ENCODE results near the gene MIA. TPM values are rescaled to one million over a fixed set of nuclear protein-coding genes. Genes with fewer than 3 reads are reported as not detected.
A peak's percentile ranks its signal among the peaks of the same experiment; 100 is the strongest.

MIA gene
- polyA plus RNA-seq, 4 donors, result 2.7 to 4.3 (median 3.2) TPM; not detected in 1

DNA sequence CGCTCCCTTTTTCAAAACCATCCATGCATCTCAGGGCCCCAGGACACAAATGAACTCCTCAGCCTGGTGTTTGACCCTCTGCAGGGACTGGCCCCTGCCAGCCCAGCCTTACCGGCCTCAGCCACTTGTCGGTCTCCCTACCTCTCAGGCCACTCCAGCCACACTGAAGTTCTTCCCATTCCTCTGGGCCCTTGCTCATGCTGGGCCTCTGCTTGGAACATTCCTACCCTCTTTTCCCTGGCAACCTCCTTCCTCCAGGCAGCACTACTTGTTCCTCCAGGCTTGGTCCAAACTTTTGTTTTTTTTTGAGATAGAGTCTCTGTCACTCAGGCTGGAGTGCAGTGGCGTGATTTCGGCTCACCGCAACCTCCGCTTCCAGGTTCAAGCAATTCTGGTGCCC, 16.0 kb downstream of the MIA start:
- no peak for FAIRE-seq
- no peak overlapping the region for H3K27ac ChIP-seq (ENCODE audit: low read depth in 1 of 3, low read length in 2 of 3)
- 87 to 96% (median 95%) methylated on average over 7 of the region's 7 CpGs for WGBS, 3 donors
- no peak overlapping the region for H3K4me3 ChIP-seq (ENCODE audit: low read depth in 1 of 3, low read length in 3 of 3)
- no peaks in the 10 kb centered on the region for H3K9me3 ChIP-seq (ENCODE audit: control insufficient read depth in 2 of 2, insufficient read depth in 1 of 2, low read depth in 1 of 2, low read length in 1 of 2)
- no peaks in the 10 kb centered on the region for H3K27me3 ChIP-seq (ENCODE audit: control insufficient read depth in 3 of 3, insufficient read depth in 3 of 3, low read length in 3 of 3)
- peaks cover 4 to 29% (median 10%) of the 10 kb centered on the region in 3 donors for H3K36me3 ChIP-seq (ENCODE audit: control insufficient read depth in 3 of 3, insufficient read depth in 2 of 3, low read depth in 1 of 3, low read length in 3 of 3)
- DNase-seq, result no peak
- no peaks in the 10 kb centered on the region for H3K4me1 ChIP-seq (ENCODE audit: control insufficient read depth in 3 of 3, insufficient read depth in 2 of 3, low read depth in 1 of 3, low read length in 2 of 3)

DNA sequence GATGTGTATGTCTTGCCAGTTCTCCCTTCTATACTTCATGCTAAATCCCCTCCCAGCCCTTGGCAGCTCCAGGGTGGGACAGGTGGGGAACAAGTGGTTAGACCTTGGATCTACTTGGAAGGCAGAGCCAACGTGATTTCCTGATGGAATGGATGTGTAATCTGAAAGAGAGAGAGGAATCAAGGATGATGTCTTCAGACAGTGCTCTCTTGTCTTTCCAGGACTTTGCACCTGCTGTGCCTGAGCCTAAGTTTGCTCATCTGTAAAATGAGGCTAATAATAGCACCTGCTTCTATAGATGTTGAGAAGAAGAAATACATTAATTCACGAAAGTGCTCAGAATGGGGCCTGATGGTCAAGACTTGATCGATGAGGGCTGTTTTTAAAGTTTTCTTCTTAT, 16.7 kb downstream of the MIA start:
- FAIRE-seq (no peak), DNase-seq (no peak)
- no peak overlapping the region for H3K4me3 ChIP-seq (ENCODE audit: low read depth in 1 of 3, low read length in 3 of 3)
- H3K27me3 ChIP-seq (ENCODE audit: control insufficient read depth in 3 of 3, insufficient read depth in 3 of 3, low read length in 3 of 3), result no peaks in the 10 kb centered on the region
- no peaks in the 10 kb centered on the region for H3K9me3 ChIP-seq (ENCODE audit: control insufficient read depth in 2 of 2, insufficient read depth in 1 of 2, low read depth in 1 of 2, low read length in 1 of 2)
- WGBS, 3 donors, result 39 to 66% (median 58%) methylated on average over 3 of the region's 3 CpGs
- H3K36me3 ChIP-seq (ENCODE audit: control insufficient read depth in 3 of 3, insufficient read depth in 2 of 3, low read depth in 1 of 3, low read length in 3 of 3), result peaks cover 4 to 27% (median 6%) of the 10 kb centered on the region in 3 donors
- H3K27ac ChIP-seq (ENCODE audit: low read depth in 1 of 3, low read length in 2 of 3), result no peak overlapping the region
- no peaks in the 10 kb centered on the region for H3K4me1 ChIP-seq (ENCODE audit: control insufficient read depth in 3 of 3, insufficient read depth in 2 of 3, low read depth in 1 of 3, low read length in 2 of 3)

DNA sequence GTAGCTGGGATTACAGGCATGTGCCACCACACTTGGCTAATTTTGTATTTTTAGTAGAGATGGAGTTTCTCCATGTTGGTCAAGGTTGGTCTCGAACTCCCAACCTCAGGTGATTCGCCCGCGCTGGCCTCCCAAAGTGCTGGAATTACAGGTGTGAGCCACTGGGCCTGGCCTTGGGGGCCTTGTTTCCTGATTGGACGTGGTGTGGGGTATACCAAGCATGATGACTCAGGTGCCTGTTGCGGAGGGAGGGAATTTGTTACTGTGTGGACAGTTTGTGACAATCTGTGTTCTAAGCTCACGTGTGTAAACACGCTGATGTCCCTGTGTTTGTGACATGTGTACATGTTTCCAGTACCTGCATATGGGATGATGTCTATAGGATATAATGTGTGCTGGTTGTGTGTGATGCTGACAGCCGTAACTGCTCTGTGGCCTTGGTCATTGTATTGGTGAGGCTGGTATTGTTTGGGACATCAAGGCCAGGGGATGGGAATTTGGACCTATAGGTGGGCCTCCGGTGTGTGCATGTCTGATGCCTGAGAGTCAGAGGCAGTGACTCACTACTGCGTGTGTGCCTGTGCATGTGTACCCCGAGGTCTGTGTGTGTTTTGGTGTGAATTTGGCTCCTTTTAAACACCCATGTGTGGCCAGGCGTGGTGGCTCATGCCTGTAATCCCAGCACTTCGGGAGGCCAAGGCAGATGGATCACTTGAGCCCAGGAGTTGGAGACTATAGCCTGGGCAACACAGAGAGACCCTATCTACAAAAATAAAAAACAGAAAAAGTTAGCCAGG, 22.0 kb downstream of the MIA start:
- Histone ChIP-seq H3K27ac (ENCODE audit: low read depth in 1 of 3, low read length in 2 of 3) (peak overlapping the region; percentile 76 to 92 (median 91)), H3K36me3 (ENCODE audit: control insufficient read depth in 3 of 3, insufficient read depth in 2 of 3, low read depth in 1 of 3, low read length in 3 of 3) (peaks cover under 1 to 30% (median 7%) of the 10 kb centered on the region in 3 donors), H3K4me3 (ENCODE audit: low read depth in 1 of 3, low read length in 3 of 3) (no peak overlapping the region), H3K4me1 (ENCODE audit: control insufficient read depth in 3 of 3, insufficient read depth in 2 of 3, low read depth in 1 of 3, low read length in 2 of 3) (peaks cover 5 to 34% (median 9%) of the 10 kb centered on the region in 3 donors), H3K27me3 (ENCODE audit: control insufficient read depth in 3 of 3, insufficient read depth in 3 of 3, low read length in 3 of 3) (no peaks in the 10 kb centered on the region), H3K9me3 (ENCODE audit: control insufficient read depth in 2 of 2, insufficient read depth in 1 of 2, low read depth in 1 of 2, low read length in 1 of 2) (no peaks in the 10 kb centered on the region)
- no peak for FAIRE-seq
- WGBS, 3 donors, result 94 to 96% (median 95%) methylated on average over 14 of the region's 14 CpGs
- no peak for DNase-seq

DNA sequence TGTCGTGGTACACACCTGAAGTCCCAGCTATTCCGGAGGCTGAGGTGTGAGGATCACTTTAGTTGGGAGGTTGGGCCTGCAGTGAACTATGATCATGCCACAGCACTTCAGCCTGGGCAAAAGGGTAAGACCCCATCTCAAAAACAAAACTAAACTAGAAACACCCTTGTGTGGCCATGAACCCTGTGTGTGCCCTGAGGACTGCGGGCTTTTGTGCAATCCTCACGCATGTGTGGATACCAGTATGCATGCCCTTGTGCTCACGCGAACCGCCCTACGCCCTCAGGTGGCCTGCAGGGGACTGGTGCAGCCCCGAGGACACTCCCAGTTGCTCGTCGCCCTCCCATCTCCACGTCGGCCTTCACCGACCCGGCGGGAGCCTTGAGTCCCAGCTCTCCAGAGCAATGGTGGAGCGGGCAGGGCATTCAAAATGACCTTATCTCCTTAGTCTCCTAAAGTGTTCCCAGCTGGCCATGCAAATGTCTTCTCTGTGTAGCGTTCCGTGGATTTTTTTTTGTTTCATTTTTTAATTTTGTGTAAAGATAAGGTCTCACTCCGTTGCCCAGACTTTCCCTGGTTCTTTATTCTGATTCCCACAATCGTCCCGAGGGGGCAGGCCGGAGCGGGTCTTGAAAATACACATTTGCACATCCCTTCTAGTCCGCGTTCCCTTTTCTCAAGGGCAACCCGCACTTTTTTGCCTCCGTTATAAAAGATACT, 22.8 kb downstream of the MIA start:
- Histone ChIP-seq H3K27ac (ENCODE audit: low read depth in 1 of 3, low read length in 2 of 3) (peak overlapping the region; percentile 76 to 92 (median 91)), H3K4me1 (ENCODE audit: control insufficient read depth in 3 of 3, insufficient read depth in 2 of 3, low read depth in 1 of 3, low read length in 2 of 3) (peaks cover 9 to 42% (median 16%) of the 10 kb centered on the region in 3 donors), H3K27me3 (ENCODE audit: control insufficient read depth in 3 of 3, insufficient read depth in 3 of 3, low read length in 3 of 3) (no peaks in the 10 kb centered on the region), H3K36me3 (ENCODE audit: control insufficient read depth in 3 of 3, insufficient read depth in 2 of 3, low read depth in 1 of 3, low read length in 3 of 3) (peaks cover 0 to 38% (median 4%) of the 10 kb centered on the region in 3 donors), H3K9me3 (ENCODE audit: control insufficient read depth in 2 of 2, insufficient read depth in 1 of 2, low read depth in 1 of 2, low read length in 1 of 2) (no peaks in the 10 kb centered on the region), H3K4me3 (ENCODE audit: low read depth in 1 of 3, low read length in 3 of 3) (peak overlapping the region in 2 of 3 donors; percentile 39 to 45)
- DNase-seq (peak; percentile 86 to 90), FAIRE-seq (no peak)
- WGBS, 3 donors, result 8 to 9% (median 9%) methylated on average over 28 of the region's 28 CpGs

DNA sequence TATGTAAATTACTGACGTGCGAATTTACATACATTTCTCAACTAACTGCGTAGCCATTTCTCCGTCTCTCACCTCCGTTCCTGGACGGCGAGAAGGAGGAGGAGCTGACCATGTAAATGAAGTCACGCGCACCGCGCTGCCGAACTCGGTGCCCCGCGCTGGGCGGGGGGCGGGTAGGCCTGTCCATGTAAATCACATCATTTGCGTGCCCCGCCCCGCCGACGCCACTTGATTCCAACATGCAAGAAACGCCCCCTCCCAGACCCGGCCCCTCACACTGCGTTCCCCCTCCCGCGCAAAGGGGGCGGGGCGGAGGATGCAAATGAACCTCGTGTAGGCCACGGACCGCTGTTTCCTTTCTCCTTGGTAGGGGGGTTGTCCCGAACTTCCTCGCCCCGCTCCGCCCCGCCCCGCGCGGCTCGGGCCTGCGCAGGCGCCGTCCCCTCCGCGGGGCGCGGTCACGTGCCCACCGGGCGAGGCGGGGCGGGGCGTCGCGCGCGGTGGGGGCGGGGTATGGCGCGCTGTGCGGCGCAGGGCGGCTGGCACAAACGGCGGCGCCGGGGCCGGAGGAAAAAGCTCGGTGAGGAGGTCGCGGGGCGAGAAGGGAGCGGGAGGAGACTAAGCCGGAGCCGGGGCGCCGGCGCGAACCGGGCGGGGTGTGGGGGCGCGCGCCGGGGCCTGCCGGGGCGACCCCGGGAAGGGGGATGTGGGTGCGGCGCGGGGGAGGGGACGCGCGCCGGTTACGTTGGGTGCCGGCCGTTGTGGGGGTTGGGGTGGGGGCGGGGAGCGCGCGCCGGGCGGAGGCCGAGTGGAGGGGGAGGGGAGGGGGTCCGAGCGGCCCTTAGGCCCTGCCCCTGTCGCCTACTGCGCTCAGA, 23.6 kb downstream of the MIA start, which contains the start of gene EGLN2:
EGLN2 (plus strand) TSS at position 509 of the 875 bp plus-strand sequence. CDS start 1,382 bp downstream, outside the sequence.
- Histone ChIP-seq H3K4me3 (ENCODE audit: low read depth in 1 of 3, low read length in 3 of 3) (peak within 1 kb of the TSS; percentile 77 to 98 (median 93)), H3K4me1 (ENCODE audit: control insufficient read depth in 3 of 3, insufficient read depth in 2 of 3, low read depth in 1 of 3, low read length in 2 of 3) (peaks cover 16 to 50% (median 22%) of the 10 kb centered on the region in 3 donors), H3K27ac (ENCODE audit: low read depth in 1 of 3, low read length in 2 of 3) (peak within 1 kb of the TSS; percentile 76 to 92 (median 91)), H3K36me3 (ENCODE audit: control insufficient read depth in 3 of 3, insufficient read depth in 2 of 3, low read depth in 1 of 3, low read length in 3 of 3) (peaks cover 0 to 46% (median 4%) of the 10 kb centered on the region in 3 donors), H3K9me3 (ENCODE audit: control insufficient read depth in 2 of 2, insufficient read depth in 1 of 2, low read depth in 1 of 2, low read length in 1 of 2) (no peaks in the 10 kb centered on the region), H3K27me3 (ENCODE audit: control insufficient read depth in 3 of 3, insufficient read depth in 3 of 3, low read length in 3 of 3) (no peaks in the 10 kb centered on the region)
- DNase-seq (peak; percentile 100), FAIRE-seq (peak; percentile 30)
- 0 to 1% (median 1%) methylated on average over 53 to 109 of the region's 110 CpGs for WGBS, 3 donors

DNA sequence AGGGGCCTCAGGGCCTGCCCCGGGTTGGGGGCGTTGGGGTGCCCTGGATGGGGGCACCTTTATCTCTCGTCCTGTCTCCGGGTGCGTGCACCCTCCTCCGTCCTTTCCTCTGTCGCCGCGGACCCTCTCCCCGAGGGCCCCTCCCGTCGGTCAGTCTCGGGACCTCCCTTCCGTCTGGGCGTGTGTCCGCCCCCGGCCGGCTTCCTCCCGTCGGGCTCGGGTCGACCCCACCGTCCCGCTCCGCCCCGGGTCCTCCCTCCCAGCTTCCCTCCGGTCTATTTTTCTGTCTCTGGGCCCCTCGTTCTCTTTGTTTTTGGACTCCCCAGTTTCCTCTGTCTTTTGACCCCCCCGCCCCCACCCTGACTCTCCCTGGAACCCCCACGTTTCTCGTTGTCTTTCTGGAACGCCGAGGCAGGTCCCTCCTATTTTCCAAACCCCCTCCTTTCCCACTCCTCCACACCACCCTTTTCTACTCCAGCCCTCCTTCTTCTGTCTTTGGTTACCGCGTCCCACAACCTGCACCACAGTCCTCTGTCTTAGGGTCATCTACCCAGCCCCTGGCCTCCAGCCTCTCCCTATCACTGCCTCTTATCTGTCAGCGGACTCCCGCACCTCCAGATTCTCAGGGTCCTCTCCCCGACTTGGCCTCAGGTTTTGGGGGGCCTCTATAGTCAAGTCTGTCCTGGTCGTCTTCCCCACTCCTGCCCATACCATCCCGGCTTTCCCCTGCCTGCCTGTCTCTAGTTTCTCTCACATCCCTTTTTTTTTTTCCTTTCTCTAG, 24.4 kb downstream of the MIA start:
- peaks cover 24 to 58% (median 27%) of the 10 kb centered on the region in 3 donors for H3K4me1 ChIP-seq (ENCODE audit: control insufficient read depth in 3 of 3, insufficient read depth in 2 of 3, low read depth in 1 of 3, low read length in 2 of 3)
- H3K36me3 ChIP-seq (ENCODE audit: control insufficient read depth in 3 of 3, insufficient read depth in 2 of 3, low read depth in 1 of 3, low read length in 3 of 3), result peaks cover 0 to 54% (median 4%) of the 10 kb centered on the region in 3 donors
- H3K9me3 ChIP-seq (ENCODE audit: control insufficient read depth in 2 of 2, insufficient read depth in 1 of 2, low read depth in 1 of 2, low read length in 1 of 2), result no peaks in the 10 kb centered on the region
- DNase-seq (peak in 1 of 2 donors; percentile 58), FAIRE-seq (no peak)
- no peaks in the 10 kb centered on the region for H3K27me3 ChIP-seq (ENCODE audit: control insufficient read depth in 3 of 3, insufficient read depth in 3 of 3, low read length in 3 of 3)
- 0 to 2% (median 2%) methylated on average over 16 to 40 of the region's 40 CpGs for WGBS, 3 donors
- peak overlapping the region; percentile 77 to 98 (median 93) for H3K4me3 ChIP-seq (ENCODE audit: low read depth in 1 of 3, low read length in 3 of 3)
- H3K27ac ChIP-seq (ENCODE audit: low read depth in 1 of 3, low read length in 2 of 3), result peak overlapping the region; percentile 63 to 86 (median 84)

DNA sequence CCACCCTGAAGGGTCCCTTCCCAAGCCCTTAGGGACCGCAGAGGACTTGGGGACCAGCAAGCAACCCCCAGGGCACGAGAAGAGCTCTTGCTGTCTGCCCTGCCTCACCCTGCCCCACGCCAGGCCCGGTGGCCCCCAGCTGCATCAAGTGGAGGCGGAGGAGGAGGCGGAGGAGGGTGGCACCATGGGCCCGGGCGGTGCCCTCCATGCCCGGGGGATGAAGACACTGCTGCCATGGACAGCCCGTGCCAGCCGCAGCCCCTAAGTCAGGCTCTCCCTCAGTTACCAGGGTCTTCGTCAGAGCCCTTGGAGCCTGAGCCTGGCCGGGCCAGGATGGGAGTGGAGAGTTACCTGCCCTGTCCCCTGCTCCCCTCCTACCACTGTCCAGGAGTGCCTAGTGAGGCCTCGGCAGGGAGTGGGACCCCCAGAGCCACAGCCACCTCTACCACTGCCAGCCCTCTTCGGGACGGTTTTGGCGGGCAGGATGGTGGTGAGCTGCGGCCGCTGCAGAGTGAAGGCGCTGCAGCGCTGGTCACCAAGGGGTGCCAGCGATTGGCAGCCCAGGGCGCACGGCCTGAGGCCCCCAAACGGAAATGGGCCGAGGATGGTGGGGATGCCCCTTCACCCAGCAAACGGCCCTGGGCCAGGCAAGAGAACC, 25.1 kb downstream of the MIA start:
- no peaks in the 10 kb centered on the region for H3K27me3 ChIP-seq (ENCODE audit: control insufficient read depth in 3 of 3, insufficient read depth in 3 of 3, low read length in 3 of 3)
- H3K4me3 ChIP-seq (ENCODE audit: low read depth in 1 of 3, low read length in 3 of 3), result peak overlapping the region; percentile 77 to 98 (median 93)
- H3K27ac ChIP-seq (ENCODE audit: low read depth in 1 of 3, low read length in 2 of 3), result peak overlapping the region in 1 of 3 donors; percentile 86
- no peak for DNase-seq
- H3K36me3 ChIP-seq (ENCODE audit: control insufficient read depth in 3 of 3, insufficient read depth in 2 of 3, low read depth in 1 of 3, low read length in 3 of 3), result peaks cover 0 to 61% (median 4%) of the 10 kb centered on the region in 3 donors
- H3K9me3 ChIP-seq (ENCODE audit: control insufficient read depth in 2 of 2, insufficient read depth in 1 of 2, low read depth in 1 of 2, low read length in 1 of 2), result no peaks in the 10 kb centered on the region
- peaks cover 24 to 65% (median 27%) of the 10 kb centered on the region in 3 donors for H3K4me1 ChIP-seq (ENCODE audit: control insufficient read depth in 3 of 3, insufficient read depth in 2 of 3, low read depth in 1 of 3, low read length in 2 of 3)
- FAIRE-seq, result no peak
- WGBS, 3 donors, result 52 to 60% (median 54%) methylated on average over 23 to 27 of the region's 27 CpGs

Data from small intestine (tissue), 7 donors.